OCI-LY7 (cell line): ENCODE results near the gene SBF1. TPM values are rescaled to one million over a fixed set of nuclear protein-coding genes. Genes with fewer than 3 reads are reported as not detected.

Experiments used
- BruUV-seq: library from RNA; stranded (reverse); fragments of 400-500 nt; replicated peaks from 2 replicates; lab custom pipeline; 2021; lab: Mats Ljungman, UMichigan
- CTCF ChIA-PET: fragments of 300-600 bp; sonication (Branson Sonifier 250); formaldehyde crosslinking; loops from one replicate; lab custom pipeline; 2022; ENCODE audit warnings: antibody characterized with exemption; ENCODE audit not compliant: unreplicated experiment; lab: Charles Lee
- POLR2A ChIA-PET: fragments of 300-600 bp; sonication (Branson Sonifier 250); formaldehyde crosslinking; loops from one replicate; lab custom pipeline; 2022; ENCODE audit warnings: antibody characterized with exemption; lab: Charles Lee
- DNase-seq: peaks from one replicate; pipeline ENCODE4 v3.0.0-alpha.2; 2015; ENCODE audit warnings: low spot score
- H2AFZ ChIP-seq: fragments of 200-600 bp; sonication (generic), shearing (Covaris generic); 2 replicates; pipeline ENCODE4 v1.6.1; 2014; ENCODE audit warnings: mild to moderate bottlenecking, antibody characterized with exemption, low read length, moderate library complexity
- H3K27ac ChIP-seq: fragments of 200-600 bp; sonication (generic); 2 replicates; pipeline ENCODE4 v1.5.1; 2014; ENCODE audit warnings: mixed run types, low read depth, mild to moderate bottlenecking, moderate library complexity, low read length, inconsistent platforms; ENCODE audit not compliant: poor library complexity, severe bottlenecking
- H3K36me3 ChIP-seq: fragments of 200-600 bp; sonication (generic); 2 replicates; pipeline ENCODE4 v1.6.1; 2014; ENCODE audit warnings: mild to moderate bottlenecking, antibody characterized with exemption, low read length, moderate library complexity, mixed read lengths; ENCODE audit not compliant: insufficient read depth
- H3K4me1 ChIP-seq: fragments of 200-600 bp; sonication (generic); 2 replicates; pipeline ENCODE4 v1.5.1; 2014; ENCODE audit warnings: mild to moderate bottlenecking, low read length; ENCODE audit not compliant: insufficient read depth, poor library complexity, severe bottlenecking
- H3K4me2 ChIP-seq: fragments of 200-600 bp; sonication (generic); 2 replicates; pipeline ENCODE4 v1.6.1; 2014; ENCODE audit warnings: mild to moderate bottlenecking, low read length
- H3K4me3 ChIP-seq: fragments of 200-600 bp; sonication (generic); 2 replicates; pipeline ENCODE4 v1.5.1; 2014; ENCODE audit warnings: mild to moderate bottlenecking, low read depth, low read length; ENCODE audit not compliant: poor library complexity, severe bottlenecking
- H3K79me2 ChIP-seq: fragments of 200-600 bp; sonication (generic); 2 replicates; pipeline ENCODE4 v1.6.1; 2016; ENCODE audit warnings: low read depth, mild to moderate bottlenecking, low read length, moderate library complexity, mixed read lengths; ENCODE audit not compliant: insufficient read depth
- H3K9me2 ChIP-seq: fragments of 200-600 bp; sonication (generic); 2 replicates; pipeline ENCODE4 v1.6.1; 2016; ENCODE audit warnings: mild to moderate bottlenecking, low read length, mixed read lengths; ENCODE audit not compliant: insufficient read depth
- H3K9me3 ChIP-seq: fragments of 200-600 bp; sonication (generic); 2 replicates; pipeline ENCODE4 v1.6.1; 2014; ENCODE audit warnings: mild to moderate bottlenecking, mixed run types, low read length, mixed read lengths
- H4K20me1 ChIP-seq: fragments of 200-600 bp; sonication (generic); 2 replicates; pipeline ENCODE4 v1.6.1; 2014; ENCODE audit warnings: mild to moderate bottlenecking, antibody characterized with exemption, low read length, moderate library complexity, mixed read lengths; ENCODE audit not compliant: insufficient read depth
- EZH2phosphoT487 ChIP-seq: fragments of 200-600 bp; sonication (generic); IDR thresholded peaks from 2 replicates; pipeline ENCODE4 v1.6.1; 2018; ENCODE audit warnings: low read depth, borderline replicate concordance, mild to moderate bottlenecking, mixed run types, antibody characterized with exemption, low read length, moderate library complexity, mixed read lengths
- intact Hi-C: fragments of 100-400 bp; cut with micrococcal nuclease; formaldehyde crosslinking; loops from one replicate; pipeline ENCODE4 v1.10.0; 2022; ENCODE audit not compliant: unreplicated experiment
- total RNA-seq, 2 experiments: library from RNA; depleted of rRNA in 1 of 2; stranded (reverse); fragments of >200 nt in 1 of 2; shearing (Covaris generic) in 1 of 2; gene quantifications; 2 replicates each; pipeline ENCODE4 v1.2.3, GENCODE V29; 2014 to 2022
- TF ChIP-seq, protein P1 (sequence below): fragments of 200-600 bp; sonication (generic); conservative IDR thresholded peaks from 2 replicates; pipeline ENCODE4 v1.5.1; 2014; ENCODE audit warnings: mild to moderate bottlenecking, antibody characterized with exemption, low read length, moderate library complexity, mixed read lengths

SBF1 gene
- total RNA-seq, 2 experiments from 2014 or later = 177 to 181 TPM

DNA sequence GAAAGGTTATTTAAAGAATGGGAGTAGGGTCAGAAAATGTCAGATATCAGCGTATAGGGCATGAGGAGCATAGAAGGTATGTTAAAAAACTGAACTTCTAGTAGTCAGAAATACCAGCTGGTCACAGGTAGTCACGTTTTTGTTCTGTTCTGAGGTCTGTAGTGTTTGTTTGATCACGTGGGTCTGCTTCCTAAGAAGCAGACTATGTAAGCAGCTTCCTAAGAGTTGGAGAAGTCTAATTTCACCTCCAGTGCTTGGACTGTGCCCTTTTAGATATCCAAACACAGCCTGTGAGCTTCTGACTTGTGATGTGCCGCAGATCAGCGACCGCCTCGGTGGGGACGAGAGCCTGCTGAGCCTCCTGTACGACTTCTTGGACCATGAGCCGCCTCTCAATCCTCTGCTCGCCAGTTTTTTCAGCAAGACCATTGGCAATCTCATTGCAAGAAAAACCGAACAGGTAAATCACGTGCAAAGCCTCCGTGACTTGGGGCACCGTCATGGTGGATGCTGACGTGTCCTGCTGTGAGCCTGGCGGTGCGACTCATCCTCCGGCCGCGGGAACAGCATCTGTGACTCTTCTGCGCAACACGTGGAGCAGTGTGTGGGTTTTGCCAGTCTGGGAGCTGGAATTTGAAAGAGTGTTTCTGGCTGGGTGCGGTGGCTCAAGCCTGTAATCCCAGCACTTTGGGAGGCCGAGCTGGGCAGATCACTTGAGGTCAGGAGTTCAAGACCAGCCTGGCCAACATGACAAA lies 68.2 kb downstream of the SBF1 start:
- intact Hi-C loops = no loop called here
- H3K27ac ChIP-seq = no peak overlapping the region
- H3K4me2 ChIP-seq = no peak overlapping the region
- no peaks in the 10 kb centered on the region for H3K79me2 ChIP-seq
- no peak for TF ChIP-seq EZH2phosphoT487
- TF ChIP-seq, protein P1, sequence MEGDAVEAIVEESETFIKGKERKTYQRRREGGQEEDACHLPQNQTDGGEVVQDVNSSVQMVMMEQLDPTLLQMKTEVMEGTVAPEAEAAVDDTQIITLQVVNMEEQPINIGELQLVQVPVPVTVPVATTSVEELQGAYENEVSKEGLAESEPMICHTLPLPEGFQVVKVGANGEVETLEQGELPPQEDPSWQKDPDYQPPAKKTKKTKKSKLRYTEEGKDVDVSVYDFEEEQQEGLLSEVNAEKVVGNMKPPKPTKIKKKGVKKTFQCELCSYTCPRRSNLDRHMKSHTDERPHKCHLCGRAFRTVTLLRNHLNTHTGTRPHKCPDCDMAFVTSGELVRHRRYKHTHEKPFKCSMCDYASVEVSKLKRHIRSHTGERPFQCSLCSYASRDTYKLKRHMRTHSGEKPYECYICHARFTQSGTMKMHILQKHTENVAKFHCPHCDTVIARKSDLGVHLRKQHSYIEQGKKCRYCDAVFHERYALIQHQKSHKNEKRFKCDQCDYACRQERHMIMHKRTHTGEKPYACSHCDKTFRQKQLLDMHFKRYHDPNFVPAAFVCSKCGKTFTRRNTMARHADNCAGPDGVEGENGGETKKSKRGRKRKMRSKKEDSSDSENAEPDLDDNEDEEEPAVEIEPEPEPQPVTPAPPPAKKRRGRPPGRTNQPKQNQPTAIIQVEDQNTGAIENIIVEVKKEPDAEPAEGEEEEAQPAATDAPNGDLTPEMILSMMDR = no peak
- H3K4me1 ChIP-seq = no peaks in the 10 kb centered on the region
- peaks cover 76% of the 10 kb centered on the region for H3K36me3 ChIP-seq
- no peak overlapping the region for H2AFZ ChIP-seq
- no peak for DNase-seq
- H4K20me1 ChIP-seq = no peaks in the 10 kb centered on the region
- H3K9me3 ChIP-seq = no peaks in the 10 kb centered on the region
- H3K9me2 ChIP-seq = no peaks in the 10 kb centered on the region
- POLR2A ChIA-PET = no interaction called here
- no TSS peak for BruUV-seq
- CTCF ChIA-PET = no interaction called here
- H3K4me3 ChIP-seq = no peak overlapping the region

DNA sequence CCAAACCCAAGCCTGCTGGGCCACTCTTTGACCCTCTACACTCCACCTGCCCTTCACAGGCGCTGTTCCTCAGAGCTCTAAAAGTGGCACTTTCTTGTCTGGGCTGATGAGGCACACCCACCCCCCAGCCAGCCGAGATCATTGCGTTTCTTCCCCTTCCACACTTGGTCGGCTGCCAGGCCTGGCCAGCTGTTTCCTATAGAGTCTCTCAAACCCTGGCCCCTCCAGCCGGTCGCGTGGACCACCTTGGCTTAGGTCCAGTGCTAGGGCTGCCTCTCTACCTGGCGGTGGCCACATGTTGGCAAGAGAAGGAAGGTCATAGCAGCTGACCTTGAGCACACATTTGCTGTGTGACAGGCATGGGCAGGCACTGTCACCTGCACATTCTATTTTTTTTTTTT lies 71.1 kb downstream of the SBF1 start:
- H3K9me3 ChIP-seq = no peaks in the 10 kb centered on the region
- DNase-seq = no peak
- BruUV-seq = no TSS peak
- no peak overlapping the region for H2AFZ ChIP-seq
- peaks cover 80% of the 10 kb centered on the region for H3K36me3 ChIP-seq
- no peaks in the 10 kb centered on the region for H3K4me1 ChIP-seq
- intact Hi-C loops = no loop called here
- H3K27ac ChIP-seq = no peak overlapping the region
- ChIA-PET POLR2A (interaction anchor here (0.6 kb wide), 1 partner anchor 57 kb away, joined by 3 read pairs; no protein-coding TSS in a partner anchor), CTCF (no interaction called here)
- no peaks in the 10 kb centered on the region for H3K9me2 ChIP-seq
- no peak for TF ChIP-seq EZH2phosphoT487
- TF ChIP-seq, protein P1 = no peak
- no peaks in the 10 kb centered on the region for H3K79me2 ChIP-seq
- H4K20me1 ChIP-seq = no peaks in the 10 kb centered on the region
- H3K4me2 ChIP-seq = no peak overlapping the region
- H3K4me3 ChIP-seq = no peak overlapping the region

DNA sequence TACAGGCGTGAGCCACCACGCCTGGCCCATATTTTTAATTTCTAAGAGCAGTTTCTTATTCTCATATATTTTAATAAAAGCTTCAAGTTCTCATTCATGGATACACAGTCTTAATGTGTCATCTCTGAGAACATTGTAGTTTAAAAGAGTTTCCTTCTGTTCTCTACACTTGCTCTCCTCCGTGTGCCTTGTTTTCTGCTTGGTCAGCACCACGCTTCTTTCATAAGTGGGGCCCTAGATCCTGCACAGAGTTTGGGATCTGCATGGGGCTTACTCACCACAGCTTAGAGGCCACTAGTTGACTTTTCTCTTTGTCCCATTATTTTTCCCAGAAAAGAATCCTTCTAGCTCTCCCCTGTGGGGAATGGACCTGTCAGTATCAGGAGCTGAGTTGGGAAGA lies 72.9 kb downstream of the SBF1 start:
- TF ChIP-seq, protein P1 = no peak
- TF ChIP-seq EZH2phosphoT487 = no peak
- no peaks in the 10 kb centered on the region for H3K9me2 ChIP-seq
- H3K36me3 ChIP-seq = peaks cover 70% of the 10 kb centered on the region
- no peak overlapping the region for H3K4me2 ChIP-seq
- H3K4me1 ChIP-seq = no peaks in the 10 kb centered on the region
- no peak for DNase-seq
- CTCF ChIA-PET = no interaction called here
- no peaks in the 10 kb centered on the region for H3K9me3 ChIP-seq
- intact Hi-C loops = no loop called here
- H3K79me2 ChIP-seq = no peaks in the 10 kb centered on the region
- POLR2A ChIA-PET = interaction anchor here (0.6 kb wide), 1 partner anchor 20 kb away, joined by 3 read pairs; no protein-coding TSS in a partner anchor
- H3K4me3 ChIP-seq = no peak overlapping the region
- H2AFZ ChIP-seq = no peak overlapping the region
- no peak overlapping the region for H3K27ac ChIP-seq
- BruUV-seq = no TSS peak
- H4K20me1 ChIP-seq = no peaks in the 10 kb centered on the region
